SK-N-SH treated with all-trans-retinoic acid at 6 μM for 48 hours (cell line): ENCODE results near the gene CFAP45.

Experiments used
- ESRRG ChIP-seq: fragments of 250-450 bp; sonication (Bioruptor Pico); IDR thresholded peaks from 2 replicates; pipeline ENCODE4 v1.6.1; 2021; ENCODE audit warnings: mild to moderate bottlenecking
- OSR1 ChIP-seq: fragments of 250-450 bp; sonication (Bioruptor Pico); IDR thresholded peaks from 2 replicates; pipeline ENCODE4 v1.8.0; 2022; ENCODE audit warnings: moderate library complexity, mild to moderate bottlenecking, inconsistent platforms
- PATZ1 ChIP-seq: fragments of 250-450 bp; sonication (Bioruptor Pico); IDR thresholded peaks from 2 replicates; pipeline ENCODE4 v1.8.0; 2020; ENCODE audit warnings: mild to moderate bottlenecking, moderate library complexity, borderline replicate concordance
- SNAI2 ChIP-seq: fragments of 250-450 bp; sonication (Bioruptor Pico); IDR thresholded peaks from 2 replicates; pipeline ENCODE4 v1.5.0; 2020; ENCODE audit warnings: mild to moderate bottlenecking, moderate library complexity
- ZNF565 ChIP-seq: fragments of 450-650 bp; formaldehyde crosslinking; conservative IDR thresholded peaks from 2 replicates; pipeline ENCODE4 v1.5.0; 2020; ENCODE audit warnings: low read depth, mild to moderate bottlenecking, moderate library complexity
- TF ChIP-seq, protein P1 (sequence below): fragments of 250-450 bp; sonication (Bioruptor Pico); IDR thresholded peaks from 2 replicates; pipeline ENCODE4 v1.5.0; 2020; ENCODE audit warnings: mild to moderate bottlenecking, moderate library complexity

DNA sequence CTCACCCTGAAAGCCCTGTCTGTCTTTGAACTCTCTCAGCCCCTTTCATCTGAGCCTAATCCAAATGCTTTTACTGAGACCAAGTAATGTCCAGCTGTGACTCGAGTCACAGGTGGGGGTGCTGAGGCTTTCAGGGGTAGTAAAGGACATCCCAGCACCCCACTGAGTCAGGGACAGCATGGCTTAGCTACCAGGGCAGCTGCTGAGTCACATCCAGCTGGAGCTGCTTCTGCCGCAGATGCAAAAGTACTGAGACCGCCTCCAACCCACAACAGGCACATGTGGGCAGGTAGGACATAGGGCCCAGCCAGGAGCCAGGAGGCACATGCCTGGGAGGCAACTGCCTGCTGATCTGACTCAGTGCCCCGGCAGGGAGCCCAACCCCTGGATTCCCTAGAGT, 30.8 kb downstream of the CFAP45 start:
- no peak for TF ChIP-seq SNAI2 (CRISPR knock-in tag)
- TF ChIP-seq ZNF565 (CRISPR knock-in tag) = no peak
- no peak for TF ChIP-seq PATZ1 (CRISPR knock-in tag)
- TF ChIP-seq, protein P1, sequence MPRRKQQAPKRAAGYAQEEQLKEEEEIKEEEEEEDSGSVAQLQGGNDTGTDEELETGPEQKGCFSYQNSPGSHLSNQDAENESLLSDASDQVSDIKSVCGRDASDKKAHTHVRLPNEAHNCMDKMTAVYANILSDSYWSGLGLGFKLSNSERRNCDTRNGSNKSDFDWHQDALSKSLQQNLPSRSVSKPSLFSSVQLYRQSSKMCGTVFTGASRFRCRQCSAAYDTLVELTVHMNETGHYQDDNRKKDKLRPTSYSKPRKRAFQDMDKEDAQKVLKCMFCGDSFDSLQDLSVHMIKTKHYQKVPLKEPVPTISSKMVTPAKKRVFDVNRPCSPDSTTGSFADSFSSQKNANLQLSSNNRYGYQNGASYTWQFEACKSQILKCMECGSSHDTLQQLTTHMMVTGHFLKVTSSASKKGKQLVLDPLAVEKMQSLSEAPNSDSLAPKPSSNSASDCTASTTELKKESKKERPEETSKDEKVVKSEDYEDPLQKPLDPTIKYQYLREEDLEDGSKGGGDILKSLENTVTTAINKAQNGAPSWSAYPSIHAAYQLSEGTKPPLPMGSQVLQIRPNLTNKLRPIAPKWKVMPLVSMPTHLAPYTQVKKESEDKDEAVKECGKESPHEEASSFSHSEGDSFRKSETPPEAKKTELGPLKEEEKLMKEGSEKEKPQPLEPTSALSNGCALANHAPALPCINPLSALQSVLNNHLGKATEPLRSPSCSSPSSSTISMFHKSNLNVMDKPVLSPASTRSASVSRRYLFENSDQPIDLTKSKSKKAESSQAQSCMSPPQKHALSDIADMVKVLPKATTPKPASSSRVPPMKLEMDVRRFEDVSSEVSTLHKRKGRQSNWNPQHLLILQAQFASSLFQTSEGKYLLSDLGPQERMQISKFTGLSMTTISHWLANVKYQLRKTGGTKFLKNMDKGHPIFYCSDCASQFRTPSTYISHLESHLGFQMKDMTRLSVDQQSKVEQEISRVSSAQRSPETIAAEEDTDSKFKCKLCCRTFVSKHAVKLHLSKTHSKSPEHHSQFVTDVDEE = no peak
- no peak for TF ChIP-seq ESRRG (CRISPR knock-in tag)
- no peak for TF ChIP-seq OSR1
